HCT116 (cell line): ENCODE data around the gene HOXD1. TPM values are rescaled to one million over a fixed set of nuclear protein-coding genes. Genes with fewer than 3 reads are reported as not detected.

Experiments
- ATAC-seq: fragments of 200-7000 bp; cut with Tn5 transposase; 2 replicates; pipeline ENCODE4 v1.9.1; 2020; ENCODE audit warnings: mild to moderate bottlenecking, moderate library complexity
- BruUV-seq: library from RNA; stranded (reverse); fragments of 400-500 nt; replicated peaks from 2 replicates; lab custom pipeline; 2021; lab: Mats Ljungman, UMichigan
- CTCF ChIA-PET: fragments of 300-600 bp; sonication (Branson Sonifier 250); formaldehyde crosslinking; loops from one replicate; lab custom pipeline; 2021; ENCODE audit warnings: antibody characterized with exemption; lab: Charles Lee
- POLR2A ChIA-PET: fragments of 300-600, 350-600 bp; sonication (Branson Sonifier 250); formaldehyde crosslinking; loops from one replicate; lab custom pipeline; 2021; ENCODE audit warnings: antibody characterized with exemption; lab: Charles Lee
- RAD21 ChIA-PET, 2 experiments: fragments of 300-600 bp; sonication (Branson Sonifier 250); formaldehyde crosslinking; loops; one replicate each; lab custom pipeline; 2023; ENCODE audit warnings: low total read pairs in 2 of 2; ENCODE audit not compliant: uncharacterized antibody in 2 of 2, unreplicated experiment in 2 of 2, low non-redundant PET in 1 of 2; lab: Charles Lee
- DNase-seq: peaks from one replicate; pipeline ENCODE4 v3.0.0-alpha.2; 2010; ENCODE audit warnings: low read depth, low spot score
- H2AFZ ChIP-seq: fragments of 200-600 bp; shearing (Covaris generic), sonication (generic); 2 replicates; pipeline ENCODE4 v1.6.1; 2017; ENCODE audit warnings: low read depth, mixed run types, mixed read lengths, antibody characterized with exemption, low read length; ENCODE audit not compliant: poor library complexity, severe bottlenecking
- H3K27ac ChIP-seq: 2 replicates; pipeline ENCODE4 v1.5.1; 2012; ENCODE audit warnings: low read depth, low read length
- H3K27me3 ChIP-seq: fragments of 200-600 bp; sonication (generic); 2 replicates; pipeline ENCODE4 v1.6.1; 2016; ENCODE audit warnings: mixed run types, low read length, mixed read lengths; ENCODE audit not compliant: insufficient read depth
- H3K36me3 ChIP-seq, 2 experiments: fragments of 200-500 bp in 1 of 2; fragments of 200-600 bp in 1 of 2; sonication (Bioruptor generic) in 1 of 2; sonication (generic) in 1 of 2; 2 replicates each; pipeline versions ENCODE4 v1.5.1 to v1.6.1; 2014 to 2016; ENCODE audit warnings: low read length in 2 of 2, inconsistent platforms in 1 of 2, mixed read lengths in 1 of 2, mixed run types in 1 of 2; ENCODE audit not compliant: insufficient read depth in 2 of 2, control insufficient read depth in 1 of 2
- H3K4me1 ChIP-seq, 2 experiments: fragments of 200-600 bp in 1 of 2; sonication (generic) in 1 of 2; 2 replicates each; pipeline versions ENCODE4 v1.5.1 to v1.6.1; 2012 to 2017; ENCODE audit warnings: low read length in 2 of 2, inconsistent platforms in 1 of 2, mild to moderate bottlenecking in 1 of 2, mixed read lengths in 1 of 2, mixed run types in 1 of 2, moderate library complexity in 1 of 2; ENCODE audit not compliant: insufficient read depth in 2 of 2, control insufficient read depth in 1 of 2
- H3K4me2 ChIP-seq: fragments of 200-600 bp; sonication (generic); 2 replicates; pipeline ENCODE4 v1.6.1; 2017; ENCODE audit warnings: mixed run types, low read length, mixed read lengths
- H3K4me3 ChIP-seq, 2 experiments: fragments of 200-600 bp in 1 of 2; sonication (generic) in 1 of 2; replicated peaks in 1 of 2; 2 replicates each; pipeline ENCODE4 v1.5.1; 2011 to 2016; ENCODE audit warnings: low read length in 2 of 2, control low read depth in 1 of 2, low read depth in 1 of 2, mild to moderate bottlenecking in 1 of 2, mixed read lengths in 1 of 2, mixed run types in 1 of 2
- H3K79me2 ChIP-seq: fragments of 200-600 bp; sonication (generic); 2 replicates; pipeline ENCODE4 v1.6.1; 2017; ENCODE audit warnings: mild to moderate bottlenecking, mixed run types, low read length, moderate library complexity, mixed read lengths; ENCODE audit not compliant: insufficient read depth
- H3K9ac ChIP-seq: fragments of 200-600 bp; sonication (generic); 2 replicates; pipeline ENCODE4 v1.6.1; 2016; ENCODE audit warnings: low read length, mixed read lengths
- H3K9me2 ChIP-seq: fragments of 200-600 bp; sonication (generic), shearing (Covaris generic); 2 replicates; pipeline ENCODE4 v1.6.1; 2017; ENCODE audit warnings: mixed run types, mild to moderate bottlenecking, moderate library complexity; ENCODE audit not compliant: insufficient read depth
- H3K9me3 ChIP-seq, 2 experiments: fragments of 200-500 bp in 1 of 2; fragments of 200-600 bp in 1 of 2; sonication (Bioruptor generic) in 1 of 2; sonication (generic) in 1 of 2; 2 replicates each; pipeline ENCODE4 v1.6.1; 2014 to 2017; ENCODE audit warnings: low read length in 2 of 2, mixed read lengths in 2 of 2, inconsistent platforms in 1 of 2, low read depth in 1 of 2, mild to moderate bottlenecking in 1 of 2, mixed run types in 1 of 2, moderate library complexity in 1 of 2; ENCODE audit not compliant: control insufficient read depth in 1 of 2, insufficient read depth in 1 of 2
- H4K20me1 ChIP-seq: fragments of 200-600 bp; sonication (generic), shearing (Covaris generic); 2 replicates; pipeline ENCODE4 v1.6.1; 2017; ENCODE audit warnings: mixed run types, mild to moderate bottlenecking, moderate library complexity; ENCODE audit not compliant: insufficient read depth
- CBX3 ChIP-seq: IDR thresholded peaks from 2 replicates; pipeline ENCODE4 v1.6.1; 2012; ENCODE audit warnings: low read depth
- EGR1 ChIP-seq: IDR thresholded peaks from 2 replicates; pipeline ENCODE4 v1.6.1; 2012; ENCODE audit warnings: low read depth
- EZH2phosphoT487 ChIP-seq: fragments of 200-600 bp; IDR thresholded peaks from 2 replicates; pipeline ENCODE4 v1.6.1; 2018; ENCODE audit warnings: antibody characterized with exemption, borderline replicate concordance
- POLR2A ChIP-seq: IDR thresholded peaks from 2 replicates; pipeline ENCODE4 v1.7.0; 2011; ENCODE audit warnings: borderline replicate concordance; ENCODE audit not compliant: insufficient read depth, insufficient read length; ENCODE audit errors: extremely low read depth
- SP1 ChIP-seq: IDR thresholded peaks from 2 replicates; pipeline ENCODE4 v1.6.1; 2012; ENCODE audit warnings: low read depth
- YY1 ChIP-seq: IDR thresholded peaks from 2 replicates; pipeline ENCODE4 v1.6.1; 2011; ENCODE audit warnings: low read length, low read depth, moderate library complexity, mild to moderate bottlenecking; ENCODE audit not compliant: insufficient replicate concordance; ENCODE audit errors: extremely low read depth
- ZFX ChIP-seq: fragments of 450-650 bp; IDR thresholded peaks from 2 replicates; pipeline ENCODE4 v1.6.1; 2017
- ZNF274 ChIP-seq: fragments of 200-500 bp; sonication (Bioruptor generic); IDR thresholded peaks from 2 replicates; pipeline ENCODE4 v1.6.1; 2014; ENCODE audit warnings: mild to moderate bottlenecking, low read depth, low read length, inconsistent platforms
- intact Hi-C: fragments of 100-400 bp; cut with micrococcal nuclease; formaldehyde crosslinking; loops from 2 replicates; pipeline ENCODE4 v1.10.0; 2022
- total RNA-seq: library from RNA; stranded (reverse); gene quantifications from one replicate; pipeline ENCODE4 v1.2.1, GENCODE V29; 2021; ENCODE audit not compliant: unreplicated experiment
- TF ChIP-seq, protein P1 (sequence below): IDR thresholded peaks from 2 replicates; pipeline ENCODE4 v1.6.1; 2011; ENCODE audit warnings: mild to moderate bottlenecking, low read length, moderate library complexity; ENCODE audit not compliant: insufficient replicate concordance; ENCODE audit errors: extremely low read depth
- TF ChIP-seq, protein P2 (sequence below): IDR thresholded peaks from 2 replicates; pipeline ENCODE4 v1.6.1; 2012; ENCODE audit warnings: low read depth

HOXD1 gene
- total RNA-seq, 1 experiment from 2014 or later = not detected

DNA sequence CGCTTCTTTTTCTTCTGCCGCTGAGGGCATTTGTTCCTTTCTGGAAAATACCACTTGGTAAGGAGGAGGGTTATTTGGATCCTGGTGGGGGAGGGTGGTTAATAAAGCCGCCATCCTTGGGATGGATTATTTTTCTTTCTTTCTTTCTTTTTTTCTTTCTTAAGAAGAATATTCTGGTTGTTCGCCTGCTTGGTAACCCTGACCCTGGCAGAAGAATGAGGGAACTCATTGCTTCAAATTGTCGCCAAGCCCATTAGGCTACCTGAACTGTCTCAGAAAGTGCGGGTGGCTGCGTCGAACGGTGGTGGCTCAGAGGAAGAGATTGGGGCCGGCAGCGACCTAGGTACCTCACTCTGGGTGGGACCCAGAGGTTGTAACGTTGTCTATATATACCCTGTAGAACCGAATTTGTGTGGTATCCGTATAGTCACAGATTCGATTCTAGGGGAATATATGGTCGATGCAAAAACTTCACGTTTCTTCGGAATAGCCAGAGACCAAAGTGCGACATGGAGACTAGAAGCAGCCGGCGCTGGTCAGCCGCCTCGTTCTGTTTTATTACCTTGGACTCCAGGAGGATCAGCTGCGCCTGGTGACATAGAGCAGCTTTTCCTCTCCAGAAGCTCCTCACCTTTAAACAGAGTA lies 38.4 kb upstream of the HOXD1 start (continued):
- TF ChIP-seq, protein P1, sequence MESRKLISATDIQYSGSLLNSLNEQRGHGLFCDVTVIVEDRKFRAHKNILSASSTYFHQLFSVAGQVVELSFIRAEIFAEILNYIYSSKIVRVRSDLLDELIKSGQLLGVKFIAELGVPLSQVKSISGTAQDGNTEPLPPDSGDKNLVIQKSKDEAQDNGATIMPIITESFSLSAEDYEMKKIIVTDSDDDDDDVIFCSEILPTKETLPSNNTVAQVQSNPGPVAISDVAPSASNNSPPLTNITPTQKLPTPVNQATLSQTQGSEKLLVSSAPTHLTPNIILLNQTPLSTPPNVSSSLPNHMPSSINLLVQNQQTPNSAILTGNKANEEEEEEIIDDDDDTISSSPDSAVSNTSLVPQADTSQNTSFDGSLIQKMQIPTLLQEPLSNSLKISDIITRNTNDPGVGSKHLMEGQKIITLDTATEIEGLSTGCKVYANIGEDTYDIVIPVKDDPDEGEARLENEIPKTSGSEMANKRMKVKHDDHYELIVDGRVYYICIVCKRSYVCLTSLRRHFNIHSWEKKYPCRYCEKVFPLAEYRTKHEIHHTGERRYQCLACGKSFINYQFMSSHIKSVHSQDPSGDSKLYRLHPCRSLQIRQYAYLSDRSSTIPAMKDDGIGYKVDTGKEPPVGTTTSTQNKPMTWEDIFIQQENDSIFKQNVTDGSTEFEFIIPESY = no peak
- TF ChIP-seq SP1 = no peak
- TF ChIP-seq, all 23 proteins: peak for 0

DNA sequence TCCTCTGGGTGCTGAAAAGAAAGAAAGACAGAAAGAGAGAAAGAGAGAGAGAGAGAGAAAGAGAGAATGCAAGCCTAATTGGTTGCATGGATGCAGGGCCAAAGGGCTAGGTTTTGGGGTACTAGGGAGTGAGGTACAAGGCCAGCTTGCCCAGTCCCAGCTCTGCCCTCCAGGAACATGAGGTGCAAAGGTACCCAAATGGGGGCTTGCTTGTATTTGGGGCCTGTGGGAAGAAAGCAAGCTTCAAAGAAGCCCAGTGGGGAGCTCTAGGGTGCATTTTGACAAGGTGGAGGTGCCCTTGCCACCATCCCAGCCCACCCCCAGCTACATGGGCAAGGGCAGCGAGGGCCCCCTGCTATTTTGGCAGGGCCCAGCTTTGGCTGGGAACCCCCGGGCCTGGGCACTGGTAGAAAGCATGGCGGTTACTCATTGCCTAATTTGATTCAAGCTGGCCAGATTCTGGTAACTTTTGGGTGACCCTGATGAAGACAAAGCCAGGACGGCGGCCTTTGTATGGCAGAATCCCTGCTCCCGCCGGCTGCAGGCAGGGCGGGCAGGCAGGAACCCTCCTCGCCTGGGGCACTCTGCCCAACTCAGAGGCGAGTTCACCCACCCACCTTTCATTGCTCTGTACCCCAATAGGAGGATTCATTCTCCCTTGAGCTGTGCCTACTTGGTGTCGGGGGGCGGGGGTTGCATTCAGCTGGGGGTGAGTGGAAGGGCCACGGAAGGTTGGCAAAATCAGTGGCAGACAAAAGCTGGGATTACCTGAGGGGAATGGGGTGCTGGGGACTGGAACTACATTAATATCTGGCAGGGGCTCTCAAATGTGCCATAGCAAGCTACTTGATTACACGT lies 37.7 kb upstream of the HOXD1 start:
- Histone ChIP-seq H3K4me1 (no peaks in the 10 kb centered on the region), H3K79me2 (no peaks in the 10 kb centered on the region), H3K27me3 (no peaks in the 10 kb centered on the region), H3K4me2 (no peak overlapping the region), H2AFZ (no peak overlapping the region), H3K9me2 (no peaks in the 10 kb centered on the region), H3K9me3 (no peaks in the 10 kb centered on the region), H3K4me3 (no peak overlapping the region), H4K20me1 (no peaks in the 10 kb centered on the region), H3K36me3 (no peaks in the 10 kb centered on the region), H3K9ac (no peak overlapping the region), H3K27ac (no peak overlapping the region)
- TF ChIP-seq CBX3 = no peak
- TF ChIP-seq, protein P2, sequence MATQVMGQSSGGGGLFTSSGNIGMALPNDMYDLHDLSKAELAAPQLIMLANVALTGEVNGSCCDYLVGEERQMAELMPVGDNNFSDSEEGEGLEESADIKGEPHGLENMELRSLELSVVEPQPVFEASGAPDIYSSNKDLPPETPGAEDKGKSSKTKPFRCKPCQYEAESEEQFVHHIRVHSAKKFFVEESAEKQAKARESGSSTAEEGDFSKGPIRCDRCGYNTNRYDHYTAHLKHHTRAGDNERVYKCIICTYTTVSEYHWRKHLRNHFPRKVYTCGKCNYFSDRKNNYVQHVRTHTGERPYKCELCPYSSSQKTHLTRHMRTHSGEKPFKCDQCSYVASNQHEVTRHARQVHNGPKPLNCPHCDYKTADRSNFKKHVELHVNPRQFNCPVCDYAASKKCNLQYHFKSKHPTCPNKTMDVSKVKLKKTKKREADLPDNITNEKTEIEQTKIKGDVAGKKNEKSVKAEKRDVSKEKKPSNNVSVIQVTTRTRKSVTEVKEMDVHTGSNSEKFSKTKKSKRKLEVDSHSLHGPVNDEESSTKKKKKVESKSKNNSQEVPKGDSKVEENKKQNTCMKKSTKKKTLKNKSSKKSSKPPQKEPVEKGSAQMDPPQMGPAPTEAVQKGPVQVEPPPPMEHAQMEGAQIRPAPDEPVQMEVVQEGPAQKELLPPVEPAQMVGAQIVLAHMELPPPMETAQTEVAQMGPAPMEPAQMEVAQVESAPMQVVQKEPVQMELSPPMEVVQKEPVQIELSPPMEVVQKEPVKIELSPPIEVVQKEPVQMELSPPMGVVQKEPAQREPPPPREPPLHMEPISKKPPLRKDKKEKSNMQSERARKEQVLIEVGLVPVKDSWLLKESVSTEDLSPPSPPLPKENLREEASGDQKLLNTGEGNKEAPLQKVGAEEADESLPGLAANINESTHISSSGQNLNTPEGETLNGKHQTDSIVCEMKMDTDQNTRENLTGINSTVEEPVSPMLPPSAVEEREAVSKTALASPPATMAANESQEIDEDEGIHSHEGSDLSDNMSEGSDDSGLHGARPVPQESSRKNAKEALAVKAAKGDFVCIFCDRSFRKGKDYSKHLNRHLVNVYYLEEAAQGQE = no peak
- TF ChIP-seq ZNF274 = no peak
- TF ChIP-seq EGR1 = no peak
- TF ChIP-seq, protein P1 = no peak
- TF ChIP-seq EZH2phosphoT487 = no peak
- TF ChIP-seq ZFX = no peak
- no peak for TF ChIP-seq POLR2A
- no peak for TF ChIP-seq YY1
- intact Hi-C loops = no loop called here
- ChIA-PET POLR2A (no interaction called here), CTCF (no interaction called here), RAD21 (no interaction called here)
- ATAC-seq (no peak), DNase-seq (no peak)
- BruUV-seq = no TSS peak
